Endometrial microvascular endothelial cells (primary cell): ENCODE measurements around the gene ZBTB24. TPM values are rescaled to one million over a fixed set of nuclear protein-coding genes. Genes with fewer than 3 reads are reported as not detected.

Experiments used
- in situ Hi-C: cut with HindIII; loops from 2 replicates; pipeline ENCODE4 v1.10.0; 2017; ENCODE audit warnings: low sequenced_read_pairs, low pct_unique_long_range_greater_than_20kb; ENCODE audit errors: inconsistent ontology term
- total RNA-seq: library from RNA; depleted of rRNA; stranded (reverse); fragments of >200 nt; gene quantifications from one replicate; pipeline ENCODE4 v1.2.3, GENCODE V29; 2015; ENCODE audit errors: inconsistent ontology term

ZBTB24 gene
- total RNA-seq, 1 donor from 2014 or later = 4.5 TPM

DNA sequence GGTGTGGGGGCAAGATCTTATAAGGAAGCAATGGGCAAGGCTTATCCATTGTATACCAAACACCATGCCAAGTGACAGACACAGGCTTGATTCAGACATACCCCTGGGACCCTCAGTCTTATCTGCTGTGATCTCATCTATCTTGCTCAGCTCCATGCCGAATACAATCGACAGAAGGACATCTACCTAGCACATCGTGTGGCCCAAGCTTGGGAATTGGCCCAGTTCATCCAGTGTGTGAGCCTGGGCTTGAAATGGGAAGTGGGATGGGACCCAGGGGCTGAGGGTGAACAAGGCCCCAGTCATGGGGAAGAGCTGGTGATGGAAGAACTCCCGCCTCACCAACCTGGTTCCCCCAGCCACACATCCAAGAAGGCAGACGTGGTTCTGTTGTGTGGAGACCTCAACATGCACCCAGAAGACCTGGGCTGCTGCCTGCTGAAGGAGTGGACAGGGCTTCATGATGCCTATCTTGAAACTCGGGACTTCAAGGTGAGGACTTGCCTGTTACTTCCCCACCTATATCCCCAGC, 40.6 kb downstream of the ZBTB24 start:
- in situ Hi-C loops = no loop called here

DNA sequence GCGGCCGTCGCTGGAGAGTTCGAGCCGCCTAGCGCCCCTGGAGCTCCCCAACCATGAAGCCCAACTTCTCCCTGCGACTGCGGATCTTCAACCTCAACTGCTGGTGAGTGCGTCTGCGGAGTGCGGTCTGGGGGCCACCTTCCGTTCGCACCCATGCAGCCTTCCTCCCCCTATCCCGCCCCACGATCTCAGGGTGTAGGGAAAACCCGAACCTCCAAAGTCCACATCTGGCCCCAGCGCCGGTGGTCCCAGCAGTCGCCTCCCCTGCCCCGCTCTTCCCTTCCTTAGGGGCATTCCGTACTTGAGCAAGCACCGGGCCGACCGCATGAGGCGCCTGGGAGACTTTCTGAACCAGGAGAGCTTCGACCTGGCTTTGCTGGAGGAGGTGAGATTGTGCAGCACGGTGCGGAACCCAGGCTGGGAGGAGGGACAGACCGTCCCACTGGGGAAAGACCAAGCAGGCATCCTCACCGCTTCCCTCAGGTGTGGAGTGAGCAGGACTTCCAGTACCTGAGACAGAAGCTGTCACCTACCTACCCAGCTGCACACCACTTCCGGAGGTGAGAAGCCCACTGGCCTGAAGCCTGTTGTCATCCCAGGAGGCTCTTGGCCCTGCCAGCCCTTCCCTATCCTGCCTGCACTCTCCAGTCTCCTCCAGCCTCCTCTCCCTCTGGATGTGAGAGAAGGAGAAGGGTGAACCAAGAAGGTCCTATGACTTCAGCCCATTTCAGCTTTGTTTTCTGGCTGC, 41.8 kb downstream of the ZBTB24 start:
- in situ Hi-C loops = no loop called here

DNA sequence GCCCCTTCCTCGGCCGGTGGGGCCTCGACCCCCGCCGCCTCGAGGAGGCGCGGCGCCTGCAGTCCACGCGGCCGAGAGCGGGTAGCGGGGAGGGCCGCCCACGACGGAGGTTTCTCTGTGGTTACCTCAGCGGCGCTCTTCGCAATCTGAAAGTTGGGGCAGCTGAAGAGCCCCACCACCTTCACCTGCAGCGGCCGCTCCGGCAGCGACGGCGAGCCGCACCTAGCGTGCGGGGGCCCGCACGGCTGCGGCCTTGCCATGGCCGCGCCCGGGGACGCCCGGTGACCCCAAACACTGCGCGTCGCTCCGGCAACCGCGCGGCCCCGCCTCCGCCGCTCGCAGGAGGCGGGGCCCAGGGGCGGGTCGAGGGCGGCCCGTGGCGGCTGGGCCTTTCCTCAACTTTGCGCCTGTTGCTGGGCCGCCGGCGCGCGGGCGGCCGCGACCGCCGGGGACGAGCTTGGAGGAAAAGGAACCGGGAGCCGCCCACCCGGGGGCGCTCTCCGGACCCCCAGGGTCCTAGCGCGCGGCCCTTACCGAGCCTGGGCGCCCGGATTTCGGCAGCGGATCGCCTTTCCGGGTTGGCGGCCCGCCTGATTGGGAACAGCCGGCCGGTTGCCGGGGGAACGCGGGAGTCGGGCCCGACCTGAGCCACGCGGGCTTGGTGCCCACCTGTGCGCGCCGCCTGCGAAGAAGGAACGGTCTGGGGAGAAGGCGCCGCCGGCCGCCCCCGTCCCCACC, 42.5 kb downstream of the ZBTB24 start, which contains the start of the genes PPIL6 and SMPD2:
Gene PPIL6, minus strand, starts transcription at position 298 of the 738 bp plus-strand sequence. Its CDS starts 38 bp downstream, at position 260.
Gene SMPD2, plus strand, starts transcription at position 394 of the 738 bp plus-strand sequence. CDS start 398 bp downstream, outside the sequence.
- in situ Hi-C loops = no loop called here

DNA sequence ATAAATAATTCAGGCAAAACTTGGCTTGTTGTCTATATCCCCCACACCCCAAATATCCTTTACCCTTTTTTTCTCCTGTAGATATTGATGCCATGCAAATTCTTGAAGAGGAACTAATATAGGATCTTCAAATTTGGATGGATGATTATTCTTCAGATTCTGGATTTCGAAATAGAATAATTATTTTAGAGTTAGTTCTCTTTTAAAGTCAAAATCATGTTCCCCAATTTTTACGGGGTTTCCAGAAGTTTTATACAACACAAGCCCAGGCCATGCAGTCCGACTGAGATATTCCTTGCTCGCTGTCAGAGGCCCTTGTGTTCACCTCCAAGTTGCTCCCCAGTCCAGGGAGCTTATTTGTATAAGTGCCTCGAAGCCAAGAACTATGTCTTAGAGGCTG, 47.0 kb downstream of the ZBTB24 start:
- in situ Hi-C loops = no loop called here

DNA sequence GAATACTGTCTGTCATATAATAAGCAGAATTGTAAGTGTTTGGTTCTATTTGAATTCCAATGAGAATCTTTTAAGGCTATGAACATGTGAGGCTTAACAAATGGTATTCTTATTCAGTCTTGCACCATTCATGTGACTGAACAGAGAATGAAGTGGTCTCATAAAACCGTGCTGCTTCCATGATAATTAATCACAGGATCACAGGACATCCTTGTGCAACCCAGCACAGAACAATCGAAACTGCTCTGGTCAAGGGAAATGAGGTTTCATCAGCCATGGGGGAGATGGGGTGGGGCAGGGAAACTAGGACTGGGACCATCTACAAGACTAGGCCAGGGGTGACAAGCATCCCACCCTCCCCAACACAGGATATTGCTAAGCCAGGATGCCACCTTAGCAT, 48.6 kb downstream of the ZBTB24 start:
- in situ Hi-C loops = no loop called here

DNA sequence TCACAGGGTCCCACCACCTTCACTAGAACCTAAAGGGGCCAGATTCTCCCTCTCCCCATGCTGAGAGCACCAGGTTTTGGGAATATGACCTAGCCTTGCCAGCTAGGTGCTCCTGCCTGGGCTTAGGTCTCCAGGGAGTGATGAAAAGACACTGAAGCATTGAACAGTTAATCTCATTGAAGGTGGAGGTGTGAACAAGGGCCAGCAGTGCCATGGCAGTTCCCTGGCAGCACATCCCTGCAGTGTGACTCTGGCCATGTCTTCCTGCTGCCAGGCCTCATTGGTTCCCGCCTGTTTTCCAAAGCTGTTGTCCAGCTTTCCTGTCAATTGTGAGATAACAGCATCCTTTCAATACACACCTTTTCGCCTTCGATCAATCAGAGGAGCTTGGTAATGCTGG, 53.5 kb downstream of the ZBTB24 start:
- in situ Hi-C loops = no loop called here

DNA sequence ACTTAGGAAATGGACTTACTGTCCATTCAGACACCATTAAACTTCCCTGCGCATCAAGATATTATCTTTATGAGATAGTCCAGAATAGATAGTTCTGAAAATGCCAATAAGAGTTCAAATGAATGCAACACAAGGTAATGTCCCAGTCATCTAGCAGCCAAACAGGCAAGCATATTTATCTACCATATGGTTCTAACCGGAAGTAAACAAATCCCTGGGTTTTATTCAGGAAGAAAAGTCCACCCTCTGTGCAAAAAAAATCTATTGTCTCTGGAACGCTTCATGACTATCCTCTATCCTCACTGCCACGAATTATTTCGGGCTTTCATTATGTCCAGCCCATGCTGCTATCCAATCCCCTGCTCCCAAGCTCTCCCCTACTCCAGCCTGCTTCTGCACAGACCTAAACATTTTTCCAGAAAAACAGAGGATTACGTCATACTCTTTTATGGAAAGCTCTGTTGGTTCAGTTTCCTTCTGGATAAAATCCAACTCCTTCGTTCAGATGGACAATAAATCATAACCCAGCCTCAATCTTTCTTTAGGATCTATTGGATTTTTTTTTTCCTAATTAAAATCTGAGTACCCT, 54.0 kb downstream of the ZBTB24 start:
- in situ Hi-C loops = no loop called here

DNA sequence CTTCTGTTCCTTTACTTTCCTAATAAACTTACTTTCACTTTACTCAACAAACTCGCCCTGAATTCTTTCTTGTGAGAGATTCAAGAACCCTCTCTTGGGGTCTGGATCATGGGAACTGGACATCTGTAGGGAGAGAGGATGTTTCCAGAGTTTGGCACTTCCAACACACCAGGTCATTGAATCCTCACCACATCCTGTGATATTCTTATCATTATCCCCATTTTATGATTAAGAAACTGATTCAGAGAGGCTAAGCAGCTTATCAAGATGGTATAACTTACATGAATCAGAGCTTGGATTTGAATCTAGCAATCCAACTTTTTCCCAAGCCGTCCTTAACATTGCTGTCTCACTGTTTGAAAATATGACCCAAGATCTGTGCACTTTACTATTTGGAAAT, 58.1 kb downstream of the ZBTB24 start:
- in situ Hi-C loops = no loop called here

DNA sequence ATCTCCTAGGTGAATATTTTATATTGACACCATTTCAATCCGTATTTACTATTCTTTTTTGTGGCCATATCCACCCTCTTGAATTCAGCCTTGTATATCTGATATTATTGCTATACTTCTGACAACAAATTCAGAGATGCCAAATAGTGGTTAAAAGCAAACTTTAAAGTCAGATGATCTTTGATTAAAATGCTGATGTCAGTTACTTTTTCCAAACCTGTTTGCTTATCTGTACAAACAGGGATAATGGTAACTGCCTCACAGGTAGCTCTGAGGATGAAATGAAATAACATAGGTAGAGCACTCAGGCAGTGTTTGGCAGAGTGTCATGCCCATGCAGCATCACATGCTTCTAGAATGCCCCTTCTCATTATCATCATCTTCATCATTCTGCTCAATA, 61.8 kb downstream of the ZBTB24 start:
- in situ Hi-C loops = no loop called here

DNA sequence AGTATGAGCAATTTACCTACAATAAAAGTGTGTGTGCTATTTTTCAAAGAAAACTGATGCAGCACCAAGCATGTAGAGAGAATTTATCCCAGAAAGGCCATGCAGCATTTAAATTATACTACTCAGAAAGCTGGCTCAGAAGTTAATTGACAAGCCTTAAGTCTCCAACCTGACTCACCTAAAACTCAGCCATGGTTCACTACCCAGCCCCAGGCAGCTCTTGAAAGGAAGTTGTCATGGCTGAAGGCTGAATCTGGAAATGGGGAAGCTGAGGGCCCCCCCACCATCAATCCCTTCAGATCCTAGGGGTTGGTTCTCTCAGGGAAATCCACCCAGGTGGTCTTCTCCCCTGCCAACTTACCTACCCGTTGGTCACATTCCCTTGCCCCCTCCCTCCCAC, 62.3 kb downstream of the ZBTB24 start:
- in situ Hi-C loops = no loop called here

DNA sequence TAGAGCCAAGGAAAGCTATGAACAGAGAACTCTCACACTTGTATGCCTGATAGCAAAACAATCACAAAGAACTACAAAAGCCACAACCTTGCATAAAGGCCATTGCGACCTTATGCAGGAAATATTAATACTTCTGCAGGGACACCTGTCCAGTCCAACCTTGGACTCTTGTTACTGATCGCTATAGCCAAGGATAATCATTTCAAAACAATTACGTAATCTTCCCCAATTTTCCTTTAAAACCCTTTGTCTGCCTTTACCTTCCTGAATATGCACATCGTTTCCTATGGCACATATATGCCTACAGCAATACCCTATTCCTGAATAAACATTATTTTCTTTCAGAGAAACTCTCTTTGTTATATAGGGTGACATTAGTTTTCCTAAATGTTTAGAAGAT, 65.4 kb downstream of the ZBTB24 start:
- in situ Hi-C loops = no loop called here

Other genes starting within 250 kb of the ZBTB24 start
- 177 TPM for gene CD164, start 100.8 kb downstream of the ZBTB24 start, total RNA-seq
- gene PPIL6, start 42.6 kb downstream of the ZBTB24 start, total RNA-seq = not detected
- gene SMPD2, start 42.5 kb downstream of the ZBTB24 start, total RNA-seq = 11.8 TPM
- gene MICAL1, start 27.4 kb downstream of the ZBTB24 start, total RNA-seq = 18.0 TPM
- 2.9 TPM for gene AK9, start 208.0 kb upstream of the ZBTB24 start, total RNA-seq
- 16.7 TPM for gene FIG4, start 208.1 kb upstream of the ZBTB24 start, total RNA-seq